Neuronal stem cell (in vitro differentiated cells): Measurements from ENCODE around the gene DHX16.

Experiments used
- DNase-seq: peaks from one replicate; pipeline ENCODE4 v3.0.0-alpha.2; 2013; ENCODE audit warnings: low spot score
- H2AFZ ChIP-seq: one replicate; pipeline ENCODE4 v1.6.1; 2013; ENCODE audit warnings: mild to moderate bottlenecking, low read length, inconsistent platforms
- H2AK5ac ChIP-seq: 2 replicates; pipeline ENCODE4 v1.6.1; 2013; ENCODE audit warnings: low read depth, mild to moderate bottlenecking, inconsistent platforms, low read length, moderate library complexity, mixed read lengths
- H2BK120ac ChIP-seq: 2 replicates; pipeline ENCODE4 v1.6.1; 2013; ENCODE audit warnings: low read depth, mild to moderate bottlenecking, inconsistent platforms, low read length, moderate library complexity, mixed read lengths
- H2BK12ac ChIP-seq: one replicate; pipeline ENCODE4 v1.6.1; 2013; ENCODE audit warnings: low read length, inconsistent platforms
- H2BK15ac ChIP-seq: 2 replicates; pipeline ENCODE4 v1.6.1; 2013; ENCODE audit warnings: mild to moderate bottlenecking, low read length, inconsistent platforms, mixed read lengths
- H2BK5ac ChIP-seq: one replicate; pipeline ENCODE4 v1.6.1; 2013; ENCODE audit warnings: inconsistent platforms, mild to moderate bottlenecking, low read length, moderate library complexity
- H3K14ac ChIP-seq: one replicate; pipeline ENCODE4 v1.6.1; 2013; ENCODE audit warnings: low read length, inconsistent platforms
- H3K18ac ChIP-seq: 2 replicates; pipeline ENCODE4 v1.6.1; 2013; ENCODE audit warnings: low read length, inconsistent platforms
- H3K23ac ChIP-seq: 2 replicates; pipeline ENCODE4 v1.6.1; 2013; ENCODE audit warnings: low read depth, mild to moderate bottlenecking, mixed read lengths, low read length, inconsistent platforms; ENCODE audit not compliant: poor library complexity
- H3K27ac ChIP-seq: replicated peaks from 3 replicates; pipeline ENCODE4 v1.5.1; 2013; ENCODE audit warnings: low read length, inconsistent platforms
- H3K27me3 ChIP-seq, 3 experiments: 2 replicates each; pipeline ENCODE4 v1.6.1; 2013; ENCODE audit warnings: low read length in 3 of 3, mild to moderate bottlenecking in 2 of 3, inconsistent platforms in 1 of 3, low read depth in 1 of 3, mixed read lengths in 1 of 3, moderate library complexity in 1 of 3; ENCODE audit not compliant: control insufficient read depth in 3 of 3, insufficient read depth in 3 of 3
- H3K36me3 ChIP-seq, 2 donors: replicated peaks in 1 of 2; 2 replicates each; pipeline ENCODE4 v1.6.1; 2013; ENCODE audit warnings: low read length in 2 of 2; ENCODE audit not compliant: control insufficient read depth in 2 of 2, insufficient read depth in 2 of 2
- H3K4ac ChIP-seq: 2 replicates; pipeline ENCODE4 v1.6.1; 2013; ENCODE audit warnings: inconsistent platforms, mild to moderate bottlenecking, low read length, moderate library complexity
- H3K4me1 ChIP-seq, 2 donors: 1 replicate in 1 of 2; 2 replicates in 1 of 2; pipeline ENCODE4 v1.6.1; 2013; ENCODE audit warnings: low read length in 2 of 2, low read depth in 1 of 2; ENCODE audit not compliant: control insufficient read depth in 2 of 2, insufficient read depth in 1 of 2
- H3K4me2 ChIP-seq: one replicate; pipeline ENCODE4 v1.6.1; 2013; ENCODE audit warnings: mild to moderate bottlenecking, low read length, inconsistent platforms; ENCODE audit not compliant: insufficient read depth, poor library complexity, severe bottlenecking
- H3K4me3 ChIP-seq, 2 donors: 2 replicates each; pipeline ENCODE4 v1.5.1; 2013; ENCODE audit warnings: low read length in 2 of 2, mild to moderate bottlenecking in 2 of 2, inconsistent platforms in 1 of 2, moderate library complexity in 1 of 2
- H3K79me1 ChIP-seq: one replicate; pipeline ENCODE4 v1.6.1; 2013; ENCODE audit warnings: low read depth, mild to moderate bottlenecking, inconsistent platforms, low read length, moderate library complexity
- H3K9ac ChIP-seq: one replicate; pipeline ENCODE4 v1.6.1; 2013; ENCODE audit warnings: mild to moderate bottlenecking, low read depth, low read length, inconsistent platforms; ENCODE audit not compliant: poor library complexity
- H3K9me3 ChIP-seq, 2 donors: replicated peaks in 1 of 2; 2 replicates each; pipeline versions ENCODE3 to v1.6.1; 2013; ENCODE audit warnings: low read length in 2 of 2, mild to moderate bottlenecking in 2 of 2, inconsistent platforms in 1 of 2, low read depth in 1 of 2, mixed read lengths in 1 of 2, moderate library complexity in 1 of 2; ENCODE audit not compliant: control insufficient read depth in 2 of 2, insufficient read depth in 1 of 2
- H4K8ac ChIP-seq: one replicate; pipeline ENCODE4 v1.6.1; 2013; ENCODE audit warnings: low read depth, mild to moderate bottlenecking, inconsistent platforms, low read length, moderate library complexity
- H4K91ac ChIP-seq: one replicate; pipeline ENCODE4 v1.6.1; 2013; ENCODE audit warnings: low read length, low read depth, mild to moderate bottlenecking, inconsistent platforms; ENCODE audit not compliant: poor library complexity
- WGBS, 2 donors: extraction: QIAGEN DNeasy Blood & Tissue Kit; methylation state at CpG; one replicate each; pipeline ENCODE4 v1.1.7; 2013; ENCODE audit warnings: missing lambda C conversion rate in 2 of 2, mixed read lengths in 1 of 2; ENCODE audit not compliant: insufficient read length in 2 of 2, insufficient replicate concordance in 1 of 2; ENCODE audit errors: extremely low coverage in 2 of 2; 5-methylcytosine and 5-hydroxymethylcytosine counted together

The DHX16 gene

DNA sequence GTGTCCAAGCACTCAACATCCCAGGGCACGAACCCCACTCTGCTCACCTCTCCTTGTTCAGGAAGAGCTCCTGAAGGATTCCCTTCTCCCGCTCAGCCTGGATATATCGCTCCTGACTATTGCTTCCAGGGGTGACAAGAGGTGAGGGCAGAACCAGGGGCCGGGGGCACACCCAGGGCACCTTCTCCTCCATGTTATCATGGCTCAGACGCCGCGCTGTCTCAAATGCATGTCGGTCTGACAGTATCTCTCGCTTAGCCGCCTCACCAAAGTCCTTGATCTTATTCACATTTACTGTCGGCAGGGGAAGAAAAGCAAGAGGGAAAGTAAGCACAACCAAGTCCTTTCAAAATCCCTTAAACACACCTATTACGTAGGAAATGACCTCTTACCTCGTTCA lies 68.8 kb downstream of the DHX16 start:
- no peak for DNase-seq
- Histone ChIP-seq H3K14ac (no peak overlapping the region), H3K4me3 (peak overlapping the region in 1 of 2 donors; percentile 16), H3K27ac (no peak overlapping the region), H2BK12ac (no peak overlapping the region), H3K9me3 (no peaks in the 10 kb centered on the region), H3K36me3 (peaks cover 67 to 94% of the 10 kb centered on the region in 2 donors), H2BK15ac (no peak overlapping the region), H3K23ac (no peak overlapping the region), H4K91ac (no peak overlapping the region), H3K4ac (no peak overlapping the region), H2BK5ac (no peak overlapping the region), H3K18ac (no peak overlapping the region), H3K4me1 (no peaks in the 10 kb centered on the region), H2BK120ac (no peak overlapping the region), H3K79me1 (no peaks in the 10 kb centered on the region), H3K4me2 (no peak overlapping the region), H2AFZ (no peak overlapping the region), H4K8ac (no peak overlapping the region), H3K9ac (no peak overlapping the region), H2AK5ac (no peak overlapping the region), H3K27me3 (no peaks in the 10 kb centered on the region)
- no CpG with 5 or more reads among the region's 13 CpGs for WGBS, 2 donors
